ENCODE data around the gene EMILIN1.

EMILIN1 gene

GRCh38 chr2:27127883-27128667 is 49.7 kb downstream of the EMILIN1 start:
- DNase-seq: no peak

DNA sequence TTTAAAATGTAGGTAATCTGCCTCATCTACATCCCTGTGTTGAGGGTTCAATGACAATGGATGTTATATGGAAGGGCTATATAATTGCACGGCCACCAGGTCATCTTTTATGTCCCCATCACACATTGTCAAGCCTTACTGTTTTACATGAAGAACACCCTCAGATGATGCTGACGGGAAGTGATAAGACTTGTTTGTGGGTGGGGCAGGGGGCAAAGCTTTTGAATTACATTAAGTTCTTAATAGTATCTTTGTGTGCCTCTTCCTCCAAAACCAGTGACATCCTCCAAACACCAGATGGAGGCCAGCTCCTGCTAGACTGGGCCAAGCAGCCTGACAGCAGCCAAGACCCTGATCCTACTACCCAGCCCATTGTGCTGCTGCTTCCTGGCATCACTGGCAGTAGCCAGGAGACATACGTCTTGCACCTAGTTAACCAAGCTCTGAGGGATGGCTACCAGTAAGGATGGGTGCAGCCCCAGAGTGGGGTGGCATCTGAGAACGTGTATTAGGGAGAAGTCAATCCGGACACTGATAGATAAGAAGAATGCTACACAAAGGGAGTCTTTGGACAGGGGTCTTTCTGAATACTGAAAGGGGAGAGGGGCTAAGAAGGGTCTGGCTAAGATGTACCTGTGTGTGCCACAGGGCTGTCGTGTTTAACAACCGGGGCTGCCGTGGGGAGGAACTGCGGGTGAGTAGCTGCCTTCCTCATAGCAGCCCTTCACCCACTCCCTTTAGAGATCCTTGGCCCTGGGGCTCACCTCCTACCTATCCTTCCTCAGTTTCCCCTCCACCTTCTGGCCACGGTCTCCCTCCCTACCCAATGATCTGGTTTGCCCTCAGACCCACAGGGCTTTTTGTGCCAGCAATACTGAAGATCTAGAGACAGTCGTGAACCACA is 50.5 kb downstream of the EMILIN1 start:
- no peak for DNase-seq

DNA sequence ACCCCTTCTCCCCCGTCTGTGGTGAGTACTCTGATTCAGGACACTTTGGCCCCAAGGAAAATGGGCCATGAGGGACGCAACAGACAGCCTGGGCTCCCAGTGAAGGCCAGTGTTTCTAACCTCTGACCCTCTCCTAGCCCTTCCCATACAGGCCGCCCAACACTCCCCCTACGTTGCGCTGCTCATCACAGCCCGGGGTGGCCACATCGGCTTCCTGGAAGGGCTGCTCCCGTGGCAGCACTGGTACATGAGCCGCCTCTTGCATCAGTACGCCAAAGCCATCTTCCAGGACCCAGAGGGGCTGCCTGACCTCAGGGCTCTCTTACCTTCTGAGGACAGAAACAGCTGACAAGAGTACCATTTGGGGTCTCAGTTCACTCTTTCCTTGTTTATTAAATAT is 52.0 kb downstream of the EMILIN1 start:
- no peak for DNase-seq

DNA sequence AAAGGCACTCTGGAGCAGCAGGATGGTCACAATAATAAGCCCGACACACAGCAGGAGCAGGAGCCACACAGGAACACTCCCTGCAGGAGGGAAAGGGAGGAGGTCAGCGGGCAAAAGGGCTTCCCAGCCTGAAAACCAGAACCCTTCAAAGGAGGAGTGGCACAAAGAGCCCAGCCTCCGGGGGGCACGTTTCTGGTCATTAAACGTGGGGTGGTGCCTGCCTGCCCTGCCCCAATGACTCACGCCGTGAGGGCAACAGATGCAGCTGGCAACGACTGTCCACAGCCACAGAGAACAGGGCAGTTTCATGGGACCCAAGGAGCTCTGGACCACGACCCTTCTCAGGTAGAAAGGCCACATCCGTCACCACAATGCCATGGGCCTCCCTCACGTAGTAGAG is 53.0 kb downstream of the EMILIN1 start:
- DNase-seq: no peak

DNA sequence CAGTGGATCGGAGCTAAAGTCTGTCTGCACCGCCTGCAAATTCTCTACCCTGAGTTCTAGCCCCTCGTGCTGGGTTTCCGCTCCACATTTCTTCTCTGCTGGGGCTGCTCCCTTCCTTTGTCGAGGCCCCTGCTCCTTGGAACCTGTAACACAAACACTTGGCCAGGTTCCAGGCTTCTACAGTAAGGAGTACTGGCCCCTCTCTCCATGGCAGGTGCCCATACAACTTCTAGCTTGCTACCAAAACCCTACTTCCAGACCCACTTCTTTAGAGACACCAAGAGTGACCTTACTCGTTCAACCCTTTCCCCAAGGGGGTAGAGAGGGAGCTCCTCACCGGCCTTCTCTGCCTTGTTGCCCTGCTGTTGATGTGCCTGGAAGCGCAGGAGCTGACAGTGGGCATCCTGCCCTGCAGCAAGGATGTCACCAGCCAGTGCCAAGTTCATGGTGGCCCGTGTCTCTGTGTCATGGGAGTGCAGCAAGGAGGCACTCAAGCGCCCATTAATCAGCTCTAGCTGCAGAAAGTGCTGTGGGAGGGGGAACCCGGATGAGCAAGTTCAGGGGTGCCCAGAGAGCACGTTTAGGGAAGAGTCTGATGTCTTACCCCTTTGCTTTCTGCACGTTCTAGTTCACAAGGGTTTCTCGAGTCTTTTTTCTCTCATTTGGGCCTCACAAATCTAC is 54.9 kb downstream of the EMILIN1 start:
- no peak for DNase-seq

DNA sequence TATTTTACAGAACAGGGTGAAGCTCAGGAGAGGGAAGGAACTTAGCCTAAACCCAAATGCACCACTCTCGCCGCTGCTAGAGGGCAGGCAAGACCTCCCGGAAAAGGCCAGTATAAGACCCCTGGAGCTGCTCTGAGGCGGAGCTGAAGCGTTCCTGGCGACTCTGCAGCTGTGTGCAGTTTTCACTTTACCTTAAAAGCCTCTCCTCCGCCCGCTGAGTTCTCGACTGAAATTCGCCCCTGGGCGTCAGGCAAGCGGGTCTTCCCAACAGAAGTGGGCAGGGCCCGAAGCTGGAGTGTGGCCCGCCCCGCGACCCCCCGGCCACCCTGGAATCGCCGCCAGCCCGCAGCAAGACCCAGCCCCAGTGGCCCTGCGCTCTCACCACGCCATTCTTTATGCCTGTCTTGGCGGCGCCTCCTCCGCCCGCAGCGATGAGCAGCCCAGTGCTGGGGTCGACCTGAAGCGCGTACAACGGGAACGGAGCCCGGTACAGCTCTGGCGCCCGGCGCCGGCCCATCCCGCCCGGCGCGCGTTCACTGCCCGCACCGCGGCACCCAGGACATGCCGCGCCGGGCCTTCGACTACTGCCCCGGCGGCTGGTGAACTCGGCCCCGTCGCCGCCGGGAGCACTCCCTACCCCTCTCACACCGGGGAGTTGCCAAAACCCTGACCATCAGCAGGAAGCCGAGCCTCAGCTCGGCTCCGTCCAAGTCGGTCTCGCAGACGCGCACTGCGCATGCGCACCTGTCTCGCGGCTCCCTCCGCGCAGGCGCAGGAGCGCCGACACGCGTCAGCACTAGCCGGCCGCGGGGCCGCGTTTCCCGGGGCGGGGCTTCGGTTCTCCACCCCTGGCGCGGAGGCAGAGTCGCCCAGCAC is 55.7 kb downstream of the EMILIN1 start, which contains the start of gene PREB:
Gene PREB, minus strand, starts transcription at position 732 of the 876 bp plus-strand sequence. Its CDS starts 215 bp downstream, at position 517.
- peak; percentile 97 for DNase-seq

DNA sequence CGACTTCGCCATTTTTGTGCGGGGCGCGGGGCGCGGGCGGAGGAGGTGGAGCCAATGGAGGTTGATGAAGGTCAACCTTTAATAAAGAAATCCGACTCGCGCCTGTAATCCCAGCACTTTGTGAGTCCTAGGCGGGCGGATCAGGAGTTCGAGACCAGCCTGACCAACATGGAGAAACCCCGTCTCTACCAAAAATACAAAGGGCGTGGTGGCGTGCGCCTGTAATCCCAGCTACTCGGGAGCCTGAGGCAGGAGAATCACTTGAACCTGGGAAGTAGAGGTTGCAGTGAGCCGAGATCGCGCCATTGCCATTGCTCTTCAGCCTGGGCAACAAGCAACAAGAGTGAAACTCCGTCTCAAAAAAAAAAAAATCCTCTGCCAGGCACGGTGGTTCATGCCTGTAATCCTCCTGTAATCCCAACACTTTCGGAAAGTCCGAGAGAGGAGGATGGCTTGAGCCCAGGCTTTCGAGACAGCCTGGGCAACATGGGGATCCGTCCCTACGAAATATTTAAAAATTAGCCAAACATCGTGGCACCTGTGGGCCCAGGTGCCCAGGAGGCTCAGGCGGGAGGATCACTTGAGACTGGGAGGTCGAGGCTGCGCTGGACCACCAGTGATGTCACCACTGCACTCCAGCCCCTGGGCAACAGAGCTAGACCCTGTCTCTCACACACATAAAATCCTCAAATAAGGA is 56.5 kb downstream of the EMILIN1 start:
- DNase-seq: no peak

GRCh38 chr2:27135478-27135955 is 57.1 kb downstream of the EMILIN1 start:
- DNase-seq: no peak

Data from NCI-H2171 (cell line).